ENCODE measurements around the gene DACT1.
A peak's percentile ranks its signal among the peaks of the same experiment; 100 is the strongest.

The DACT1 gene

GRCh38 chr14:58636129-58636528 lies 1.6 kb upstream of the DACT1 start:
- no peak for DNase-seq

- DNase-seq: no peak
Observed at GRCh38 chr14:58637040-58637390, 747 bp upstream of the DACT1 start.

GRCh38 chr14:58638231-58639197 lies 752 bp downstream of the DACT1 start:
- no peak for DNase-seq

GRCh38 chr14:58639198-58639565 lies 1.4 kb downstream of the DACT1 start:
- DNase-seq: no peak

GRCh38 chr14:58639842-58640484 lies 2.2 kb downstream of the DACT1 start:
- DNase-seq: peak; percentile 59

GRCh38 chr14:58640959-58641358 lies 3.2 kb downstream of the DACT1 start:
- no peak for DNase-seq

- no peak for DNase-seq
Observed at GRCh38 chr14:58641509-58641908, 3.7 kb downstream of the DACT1 start.

- no peak for DNase-seq
Observed at GRCh38 chr14:58643366-58643765, 5.6 kb downstream of the DACT1 start.

GRCh38 chr14:58645641-58646040 lies 7.9 kb downstream of the DACT1 start:
- no peak for DNase-seq

GRCh38 chr14:58646479-58646878 lies 8.7 kb downstream of the DACT1 start:
- no peak for DNase-seq

- no peak for DNase-seq
Observed at GRCh38 chr14:58647777-58648176, 10.0 kb downstream of the DACT1 start.

GRCh38 chr14:58650857-58651256 lies 13.1 kb downstream of the DACT1 start:
- no peak for DNase-seq

GRCh38 chr14:58656671-58657411 lies 19.1 kb downstream of the DACT1 start:
- DNase-seq: no peak

GRCh38 chr14:58659061-58659460 lies 21.3 kb downstream of the DACT1 start:
- DNase-seq: no peak

- DNase-seq: no peak
Observed at GRCh38 chr14:58659846-58660245, 22.1 kb downstream of the DACT1 start.

GRCh38 chr14:58660407-58660806 lies 22.6 kb downstream of the DACT1 start:
- DNase-seq: no peak

- no peak for DNase-seq
Observed at GRCh38 chr14:58662018-58662417, 24.3 kb downstream of the DACT1 start.

GRCh38 chr14:58662759-58663158 lies 25.0 kb downstream of the DACT1 start:
- DNase-seq: no peak

GRCh38 chr14:58663494-58664111 lies 25.8 kb downstream of the DACT1 start:
- DNase-seq: no peak

GRCh38 chr14:58665773-58666500 lies 28.2 kb downstream of the DACT1 start:
- DNase-seq: no peak

GRCh38 chr14:58666737-58667136 lies 29.0 kb downstream of the DACT1 start:
- DNase-seq: no peak

- no peak for DNase-seq
Observed at GRCh38 chr14:58667900-58668299, 30.1 kb downstream of the DACT1 start.
